Endothelial cell of umbilical vein (primary cell): ENCODE results near the gene MED15. TPM values are rescaled to one million over a fixed set of nuclear protein-coding genes. Genes with fewer than 3 reads are reported as not detected.
"Not testable (repeated sequence)": the region's sequence is repeated elsewhere in the genome, so short reads cannot be mapped to it uniquely, and the experiment has no call there.

Experiments
- BruUV-seq: library from RNA; stranded (reverse); fragments of 400-500 nt; replicated peaks from 2 replicates; lab custom pipeline; 2021; lab: Mats Ljungman, UMichigan
- CTCF ChIA-PET: fragments of 300-600, 350-600 bp; sonication (Branson Sonifier 250); formaldehyde crosslinking; loops from one replicate; lab custom pipeline; 2021; ENCODE audit warnings: antibody characterized with exemption, inconsistent platforms; lab: Charles Lee
- POLR2A ChIA-PET: fragments of 300-600, 350-600 bp; sonication (Branson Sonifier 250); formaldehyde crosslinking; loops from one replicate; lab custom pipeline; 2021; ENCODE audit warnings: antibody characterized with exemption, inconsistent platforms; lab: Charles Lee
- DNase-seq: peaks from one replicate; pipeline ENCODE4 v3.0.0-alpha.2; 2011; ENCODE audit warnings: low read depth, low spot score
- FAIRE-seq: peaks from 2 replicates; lab custom pipeline; 2011; peaks lifted over from hg19 to GRCh38; lab: Jason Lieb, UNC
- H2AFZ ChIP-seq: 2 replicates; pipeline ENCODE4 v1.6.0; 2012; ENCODE audit warnings: low read depth, low read length, control low read depth, inconsistent platforms
- H3K27ac ChIP-seq: 2 replicates; pipeline ENCODE4 v1.5.1; 2011; ENCODE audit warnings: low read depth, mild to moderate bottlenecking, control low read depth, low read length, moderate library complexity; ENCODE audit not compliant: insufficient read depth
- H3K27me3 ChIP-seq, 2 experiments: 2 replicates each; pipeline versions ENCODE4 v1.6.0 to v1.6.1; 2011; ENCODE audit warnings: low read length in 2 of 2, mixed read lengths in 1 of 2; ENCODE audit not compliant: control insufficient read depth in 2 of 2, insufficient read depth in 2 of 2
- H3K36me3 ChIP-seq, 2 experiments: 2 replicates in 1 of 2; 3 replicates in 1 of 2; pipeline ENCODE4 v1.5.1; 2011; ENCODE audit warnings: low read length in 2 of 2, mild to moderate bottlenecking in 1 of 2, moderate library complexity in 1 of 2; ENCODE audit not compliant: control insufficient read depth in 2 of 2, insufficient read depth in 2 of 2; ENCODE audit errors: extremely low read depth in 1 of 2
- H3K4me1 ChIP-seq: 3 replicates; pipeline ENCODE4 v1.5.1; 2011; ENCODE audit warnings: mild to moderate bottlenecking, low read length; ENCODE audit not compliant: control insufficient read depth, insufficient read depth; ENCODE audit errors: extremely low read depth
- H3K4me2 ChIP-seq: 2 replicates; pipeline ENCODE4 v1.6.1; 2011; ENCODE audit warnings: low read length, control low read depth, mixed read lengths; ENCODE audit not compliant: insufficient read depth
- H3K4me3 ChIP-seq, 3 experiments: fragments of 200-600 bp in 1 of 3; sonication (generic), shearing (Covaris generic) in 1 of 3; replicated peaks in 1 of 3; 2 replicates each; pipeline ENCODE4 v1.5.1; 2011 to 2016; ENCODE audit warnings: control low read depth in 3 of 3, low read length in 3 of 3, mild to moderate bottlenecking in 2 of 3, inconsistent platforms in 1 of 3, low read depth in 1 of 3, moderate library complexity in 1 of 3; ENCODE audit not compliant: insufficient read depth in 1 of 3
- H3K79me2 ChIP-seq: 2 replicates; pipeline ENCODE4 v1.6.0; 2012; ENCODE audit warnings: low read length, inconsistent platforms; ENCODE audit not compliant: control insufficient read depth, insufficient read depth
- H3K9ac ChIP-seq: replicated peaks from 2 replicates; pipeline ENCODE3; 2011; ENCODE audit warnings: low read length, control low read depth; ENCODE audit not compliant: insufficient read depth; ENCODE audit errors: extremely low read depth
- H3K9me1 ChIP-seq: replicated peaks from 3 replicates; pipeline ENCODE4 v1.6.0; 2011; ENCODE audit warnings: mild to moderate bottlenecking, low read length; ENCODE audit not compliant: control insufficient read depth, insufficient read depth; ENCODE audit errors: extremely low read depth
- H3K9me3 ChIP-seq: replicated peaks from 2 replicates; pipeline ENCODE4 v1.5.1; 2012; ENCODE audit warnings: low read length, inconsistent platforms; ENCODE audit not compliant: control insufficient read depth, insufficient read depth
- H4K20me1 ChIP-seq: replicated peaks from 2 replicates; pipeline ENCODE3; 2011; ENCODE audit warnings: mild to moderate bottlenecking, low read length; ENCODE audit not compliant: control insufficient read depth, insufficient read depth; ENCODE audit errors: extremely low read depth
- CTCF ChIP-seq, 2 donors: IDR thresholded peaks; 1 replicate in 1 of 2; 2 replicates in 1 of 2; pipeline ENCODE4 v1.5.1; 2011; ENCODE audit warnings: low read length in 2 of 2, mild to moderate bottlenecking in 2 of 2, moderate library complexity in 2 of 2, control low read depth in 1 of 2, inconsistent platforms in 1 of 2, low read depth in 1 of 2; ENCODE audit not compliant: insufficient read depth in 1 of 2; ENCODE audit errors: extremely low read depth in 1 of 2
- EZH2 ChIP-seq: IDR thresholded peaks from 2 replicates; pipeline ENCODE4 v1.6.1; 2012; ENCODE audit warnings: borderline replicate concordance, low read depth, mild to moderate bottlenecking, moderate library complexity, low read length, inconsistent platforms; ENCODE audit not compliant: severe bottlenecking
- FOS ChIP-seq: IDR thresholded peaks from 2 replicates; pipeline ENCODE4 v1.6.1; 2011; ENCODE audit warnings: mild to moderate bottlenecking, low read length, moderate library complexity, borderline replicate concordance; ENCODE audit not compliant: insufficient read depth
- GATA2 ChIP-seq: IDR thresholded peaks from 2 replicates; pipeline ENCODE4 v1.7.0; 2011; ENCODE audit warnings: low read depth, mild to moderate bottlenecking, moderate library complexity, mixed read lengths, low read length; ENCODE audit not compliant: insufficient read length, insufficient read depth
- JUN ChIP-seq: IDR thresholded peaks from 2 replicates; pipeline ENCODE4 v1.6.1; 2011; ENCODE audit warnings: borderline replicate concordance, low read depth; ENCODE audit not compliant: insufficient read length, insufficient read depth
- MYC ChIP-seq: IDR thresholded peaks from one replicate; pipeline ENCODE4 v1.6.1; 2011; ENCODE audit warnings: mild to moderate bottlenecking, low read depth, low read length
- POLR2A ChIP-seq: IDR thresholded peaks from 2 replicates; pipeline ENCODE4 v1.6.1; 2012; ENCODE audit warnings: low read depth, mild to moderate bottlenecking, control low read depth, low read length
- POLR2AphosphoS5 ChIP-seq: IDR thresholded peaks from 2 replicates; pipeline ENCODE4 v1.6.1; 2012; ENCODE audit warnings: low read depth, mild to moderate bottlenecking, control low read depth, low read length, moderate library complexity; ENCODE audit not compliant: insufficient read depth
- dilution Hi-C: fragments of 300-500 bp; cut with MboI; formaldehyde crosslinking; loops from one replicate; pipeline ENCODE4 v1.15.0; 2019; ENCODE audit warnings: low sequenced_read_pairs; ENCODE audit not compliant: extremely low pct_ligation_motif_present
- intact Hi-C: fragments of 100-400 bp; cut with micrococcal nuclease; formaldehyde crosslinking; loops from one replicate; pipeline ENCODE4 v1.10.0; 2022
- polyA plus RNA-seq, 4 experiments: library from polyadenylated mRNA; depleted of rRNA in 3 of 4; stranded (reverse) in 3 of 4; unstranded in 1 of 4; fragments of >200 nt; gene quantifications; 2 replicates each; pipeline versions ENCODE4 v1.2.1 to v1.2.3, GENCODE V29; 2011 to 2012; ENCODE audit warnings: missing spikeins in 1 of 4
- total RNA-seq: library from RNA; stranded (reverse); gene quantifications from 2 replicates; pipeline ENCODE4 v1.2.3, GENCODE V29; 2021
- TF ChIP-seq, protein P1 (sequence below): IDR thresholded peaks from 2 replicates; pipeline ENCODE4 v1.6.1; 2011; ENCODE audit not compliant: insufficient read depth, insufficient read length

MED15 gene
- total and polyA plus RNA-seq, 2 donors (not counting 3 experiments of a cell fraction or from before 2014, with no cell fraction given): 68.1 to 138 TPM

- no peaks in the 10 kb centered on the region for H3K27me3 ChIP-seq
- CTCF ChIA-PET: interaction anchor here (1.4 kb wide), 1 partner anchor 14 kb away, joined by 3 read pairs; no protein-coding TSS in a partner anchor
- no peaks in the 10 kb centered on the region for H3K9me1 ChIP-seq
- dilution Hi-C loops (no loop called here), intact Hi-C loops (no loop called here)
- no peak for DNase-seq
- BruUV-seq: no TSS peak
- H3K9ac ChIP-seq: no peak overlapping the region
- no peaks in the 10 kb centered on the region for H3K9me3 ChIP-seq
- POLR2A ChIA-PET: interaction anchor here (0.7 kb wide), 1 partner anchor 76 kb away, joined by 3 read pairs; no protein-coding TSS in a partner anchor
- TF ChIP-seq JUN (no peak), POLR2AphosphoS5 (no peak), FOS (no peak), GATA2 (no peak), MYC (no peak), POLR2A (no peak), CTCF (IDR thresholded peaks at IDR 0.05; ENCODE audit: extremely low read depth in 1 of 2, insufficient read depth in 1 of 2, low read depth in 1 of 2, low read length in 2 of 2) (no peak), EZH2 (no peak)
- TF ChIP-seq, protein P1, sequence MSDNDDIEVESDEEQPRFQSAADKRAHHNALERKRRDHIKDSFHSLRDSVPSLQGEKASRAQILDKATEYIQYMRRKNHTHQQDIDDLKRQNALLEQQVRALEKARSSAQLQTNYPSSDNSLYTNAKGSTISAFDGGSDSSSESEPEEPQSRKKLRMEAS: no peak
- no peaks in the 10 kb centered on the region for H3K4me1 ChIP-seq
- H3K36me3 ChIP-seq: peaks cover 0 to 7% of the 10 kb centered on the region in 2 experiments
- no peaks in the 10 kb centered on the region for H4K20me1 ChIP-seq
- no peak overlapping the region for H3K4me2 ChIP-seq
- no peak overlapping the region for H3K27ac ChIP-seq
- H3K4me3 ChIP-seq: no peak overlapping the region
- H2AFZ ChIP-seq: no peak overlapping the region
- no peak for FAIRE-seq
- H3K79me2 ChIP-seq: no peaks in the 10 kb centered on the region
Observed at GRCh38 chr22:20591660-20592310, 84.4 kb downstream of the MED15 start.

DNA sequence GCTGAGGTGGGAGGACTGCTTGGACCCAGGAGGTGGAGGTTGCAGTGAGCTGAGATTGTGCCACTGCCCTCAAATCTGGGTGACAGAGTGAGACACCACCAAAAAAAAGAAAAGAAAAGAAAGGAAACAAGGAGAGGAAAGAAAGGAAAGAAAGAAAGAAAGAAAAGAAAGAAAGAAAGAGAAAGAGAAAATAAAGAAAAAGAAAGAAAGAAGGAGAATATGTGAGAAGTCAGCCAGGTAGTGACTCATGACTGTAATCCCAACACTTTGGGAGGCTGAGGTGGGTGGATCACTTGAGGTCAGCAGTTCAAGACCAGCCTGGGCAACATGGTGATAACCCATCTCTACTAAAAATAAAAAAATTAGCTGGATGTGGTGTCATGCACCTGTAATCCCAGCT lies 86.6 kb downstream of the MED15 start:
- H3K4me3 ChIP-seq, H4K20me1 ChIP-seq, intact Hi-C loops, FAIRE-seq, dilution Hi-C loops, H3K9me3 ChIP-seq, H3K9ac ChIP-seq, H3K36me3 ChIP-seq, H3K9me1 ChIP-seq, H3K4me2 ChIP-seq, H2AFZ ChIP-seq, H3K79me2 ChIP-seq, H3K27ac ChIP-seq, DNase-seq, H3K4me1 ChIP-seq, BruUV-seq, H3K27me3 ChIP-seq, POLR2A ChIA-PET: not testable (repeated sequence)
- CTCF ChIA-PET: interaction anchor here (2.3 kb wide), 1 partner anchor 30 kb away, joined by 6 read pairs; no protein-coding TSS in a partner anchor

- H3K4me3 ChIP-seq, H3K9ac ChIP-seq, H3K79me2 ChIP-seq, DNase-seq, intact Hi-C loops, dilution Hi-C loops, FAIRE-seq, H4K20me1 ChIP-seq, BruUV-seq, H3K36me3 ChIP-seq, H3K4me1 ChIP-seq, H3K4me2 ChIP-seq, H3K9me3 ChIP-seq, H3K9me1 ChIP-seq, H2AFZ ChIP-seq, H3K27ac ChIP-seq, H3K27me3 ChIP-seq: not testable (repeated sequence)
- ChIA-PET POLR2A (interaction anchor here (1.1 kb wide), 1 partner anchor 18 kb away, joined by 3 read pairs; no protein-coding TSS in a partner anchor), CTCF (interaction anchor here (0.7 to 2.3 kb wide), 2 partner anchors 30 to 66 kb away, joined by 3 to 6 read pairs; no protein-coding TSS in a partner anchor)
Observed at GRCh38 chr22:20594486-20594885, 87.1 kb downstream of the MED15 start.
